OCI-M2 (cell line): Measurements from ENCODE around the gene EFCC1.
A peak's percentile ranks its signal among the peaks of the same experiment; 100 is the strongest.

ENCODE experiments used
- DNase-seq: peaks from one replicate; lab custom pipeline; 2025; ENCODE audit not compliant: unreplicated experiment; lab: John Stamatoyannopoulos, UW

Gene EFCC1

GRCh38 chr3:129013491-129013891 lies 12.4 kb downstream of the EFCC1 start:
- no peak for DNase-seq

DNA sequence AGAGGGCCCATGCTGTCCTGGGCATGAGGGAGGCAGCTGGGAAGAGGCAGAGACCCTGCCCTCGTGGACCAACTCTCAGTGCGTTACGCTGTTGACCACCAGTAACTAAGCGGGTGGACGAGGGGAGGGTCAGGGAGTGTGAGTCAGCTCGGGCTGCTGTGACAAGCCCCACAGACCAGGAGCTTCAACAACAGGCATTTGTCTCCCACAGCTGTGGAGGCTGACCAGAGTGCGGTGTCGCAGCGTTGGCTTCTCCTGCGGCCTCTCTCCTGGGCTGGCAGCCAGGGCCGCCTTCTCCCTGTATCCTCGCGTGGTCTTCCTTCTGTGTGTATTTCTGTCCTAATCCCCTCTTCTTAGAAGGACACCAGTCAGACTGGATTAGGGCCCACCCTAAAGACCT lies 13.0 kb downstream of the EFCC1 start:
- DNase-seq, result no peak

DNA sequence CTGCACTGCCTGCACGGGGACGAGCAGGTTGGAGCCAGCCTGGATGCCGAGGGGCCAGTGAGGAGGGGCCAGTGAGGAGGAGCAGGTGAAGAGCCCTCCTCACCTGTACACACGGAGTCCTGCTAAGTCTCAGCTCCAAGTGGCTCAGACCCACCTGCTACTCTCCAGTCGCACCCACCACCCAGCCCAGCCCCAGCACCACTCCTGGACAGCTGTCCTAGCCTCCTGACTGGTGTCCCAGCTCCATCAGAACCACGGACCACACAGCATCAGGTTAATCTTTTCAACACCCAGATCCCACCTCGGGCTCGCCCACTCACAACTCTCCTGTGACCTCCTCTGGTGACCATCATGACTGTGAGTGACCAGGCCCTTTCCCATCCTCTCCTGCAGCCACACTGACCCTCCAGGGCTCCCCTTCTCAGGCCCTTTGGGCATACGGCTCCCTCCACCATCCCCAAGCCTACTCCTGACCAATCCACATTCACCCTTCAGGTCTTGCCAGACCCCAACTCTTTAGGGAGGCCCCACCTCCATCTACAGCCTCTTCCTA lies 13.8 kb downstream of the EFCC1 start:
- no peak for DNase-seq

DNA sequence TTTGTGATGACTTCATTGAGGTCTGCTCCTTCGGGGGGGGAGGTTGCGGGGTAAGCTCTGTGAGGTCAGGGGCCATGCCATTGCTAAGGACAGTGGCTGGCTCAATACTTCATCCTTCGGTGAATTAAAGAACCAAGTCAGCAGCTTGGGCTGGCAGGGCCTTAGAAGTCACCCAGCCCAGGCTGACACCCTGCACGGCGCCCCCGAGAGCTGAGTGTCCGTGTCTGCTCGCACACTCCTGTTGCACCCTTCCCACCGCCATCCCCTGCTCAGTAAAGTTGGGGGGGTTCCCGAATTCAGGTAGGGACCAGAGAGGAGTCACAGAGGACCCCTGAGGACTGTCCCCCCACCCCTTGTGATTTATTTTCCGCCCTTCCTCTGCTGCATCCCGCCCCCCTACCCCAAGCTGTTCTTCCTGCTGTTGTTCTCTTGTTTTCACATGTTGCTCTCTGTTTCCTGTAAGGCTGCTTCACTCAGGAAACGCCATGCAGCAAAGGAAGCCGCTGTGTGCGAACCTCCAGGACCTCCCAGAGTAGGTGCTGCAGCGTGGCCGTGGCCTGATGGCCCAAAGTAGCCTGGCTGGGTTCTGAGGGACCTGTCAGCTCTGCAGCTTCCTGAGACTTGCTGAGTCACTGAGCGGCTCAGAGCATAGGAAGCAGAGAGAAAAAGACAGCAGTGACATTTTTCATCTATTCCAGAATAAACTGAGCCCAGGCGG lies 14.4 kb downstream of the EFCC1 start:
- no peak for DNase-seq

DNA sequence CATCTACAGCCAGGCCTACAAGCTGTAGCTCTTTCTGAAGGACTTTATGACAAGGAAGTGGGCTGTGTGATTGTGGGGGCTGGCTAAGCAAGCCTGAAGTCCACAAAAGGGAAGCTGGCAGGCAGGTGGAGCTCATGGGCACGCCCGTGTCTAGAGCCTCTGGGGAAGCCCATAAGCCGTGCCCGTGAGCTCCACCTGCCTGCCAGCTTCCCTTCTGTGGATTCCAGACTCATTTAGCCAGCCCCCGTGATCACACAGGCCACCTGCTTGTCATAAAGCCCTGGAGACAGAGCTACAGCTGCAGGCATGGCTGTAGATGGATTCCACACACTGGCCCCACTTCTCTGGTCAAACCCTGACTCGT lies 15.2 kb downstream of the EFCC1 start:
- DNase-seq, result no peak

DNA sequence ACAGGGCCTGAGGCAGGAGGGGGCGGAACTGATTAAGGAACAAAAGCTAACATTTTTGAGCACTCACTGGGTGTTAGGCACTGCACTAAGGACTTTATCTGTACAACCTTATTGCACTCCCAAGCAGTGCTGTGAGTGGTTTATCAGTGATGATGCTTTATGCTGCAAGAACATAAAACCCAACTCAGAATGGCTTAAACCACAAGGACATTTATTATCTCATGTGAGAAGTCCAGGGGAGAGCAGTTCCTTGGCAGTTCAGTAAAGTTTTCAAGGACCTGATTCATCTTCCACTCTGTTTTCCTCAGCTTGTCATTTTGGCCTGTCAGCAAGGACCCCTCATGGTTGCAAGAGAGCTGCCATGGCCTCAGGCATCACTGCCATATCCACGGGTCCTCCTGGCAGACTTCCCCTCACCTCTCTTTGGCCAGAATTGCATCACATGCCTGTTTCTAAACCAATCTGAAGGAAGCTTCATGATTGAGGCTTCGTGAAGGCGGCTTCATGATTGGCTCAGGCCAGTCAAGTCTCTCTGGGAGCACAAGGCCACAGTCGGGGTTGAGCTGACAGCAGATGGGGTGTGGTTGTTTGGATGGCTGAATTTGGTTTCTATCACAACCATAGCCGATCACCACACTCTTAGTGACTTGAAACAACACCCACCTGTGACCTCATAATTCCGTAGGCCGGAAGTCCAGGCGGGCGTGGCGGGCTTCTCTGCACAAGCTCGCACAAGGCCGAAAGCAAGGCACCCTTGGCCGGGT lies 15.8 kb downstream of the EFCC1 start:
- DNase-seq, result peak; percentile 67

DNA sequence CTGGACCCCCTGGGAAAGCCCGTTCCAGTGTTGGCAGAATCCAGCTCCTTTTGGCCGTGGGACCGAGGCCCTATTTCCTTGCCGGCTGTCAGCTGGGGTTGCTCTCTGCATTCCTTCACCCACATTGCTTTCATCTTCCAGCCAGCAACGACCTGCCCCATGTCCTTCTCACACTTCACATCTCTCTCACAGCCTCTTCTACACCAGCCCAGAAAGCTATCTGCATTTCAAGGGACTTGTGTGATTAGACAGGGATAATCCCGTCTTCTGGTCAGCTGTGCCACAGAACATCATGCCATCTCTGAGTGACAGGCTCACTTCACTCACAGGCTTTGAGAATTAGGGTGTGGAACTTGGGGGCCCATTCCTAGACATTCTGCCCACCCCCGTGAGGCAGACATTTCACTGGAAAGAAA lies 16.4 kb downstream of the EFCC1 start:
- no peak for DNase-seq

DNA sequence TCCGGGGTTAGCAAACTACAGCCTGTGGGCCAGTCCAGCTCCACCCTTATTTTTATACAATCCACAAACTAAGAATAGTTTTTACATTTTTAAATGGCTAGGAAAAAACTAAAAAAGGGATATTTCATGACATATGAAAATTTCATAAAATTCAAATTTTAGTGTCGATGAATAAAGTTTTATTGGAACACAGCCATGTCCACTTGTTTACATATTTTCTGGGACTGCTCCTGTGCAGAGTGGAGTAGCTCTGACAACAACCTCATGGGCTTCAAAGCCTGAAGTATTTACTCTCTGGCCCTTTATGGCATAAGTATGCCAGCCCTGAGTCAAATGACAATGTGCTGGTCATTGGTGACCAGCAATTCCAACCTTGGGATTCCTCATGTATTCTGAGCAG lies 17.2 kb downstream of the EFCC1 start:
- no peak for DNase-seq

DNA sequence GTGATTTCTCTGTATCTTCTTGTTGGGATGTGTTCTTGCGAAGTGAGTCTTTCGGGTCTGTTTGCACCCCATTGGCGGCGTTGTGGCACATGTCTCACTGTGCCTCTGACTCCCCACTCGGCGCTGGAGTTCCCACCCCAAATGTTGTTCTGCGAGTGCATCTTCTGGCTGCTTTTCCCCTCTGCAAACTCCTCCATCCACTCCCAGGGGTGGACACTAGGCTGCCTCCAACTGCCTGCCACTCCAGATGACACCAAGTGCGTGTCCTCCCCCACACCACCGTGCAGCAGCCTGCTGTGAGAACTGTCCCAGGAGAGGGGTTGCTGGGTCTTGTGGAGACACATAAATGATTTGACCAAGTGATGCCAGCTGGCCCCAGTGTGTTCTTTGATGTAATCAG lies 17.6 kb downstream of the EFCC1 start:
- DNase-seq, result no peak

DNA sequence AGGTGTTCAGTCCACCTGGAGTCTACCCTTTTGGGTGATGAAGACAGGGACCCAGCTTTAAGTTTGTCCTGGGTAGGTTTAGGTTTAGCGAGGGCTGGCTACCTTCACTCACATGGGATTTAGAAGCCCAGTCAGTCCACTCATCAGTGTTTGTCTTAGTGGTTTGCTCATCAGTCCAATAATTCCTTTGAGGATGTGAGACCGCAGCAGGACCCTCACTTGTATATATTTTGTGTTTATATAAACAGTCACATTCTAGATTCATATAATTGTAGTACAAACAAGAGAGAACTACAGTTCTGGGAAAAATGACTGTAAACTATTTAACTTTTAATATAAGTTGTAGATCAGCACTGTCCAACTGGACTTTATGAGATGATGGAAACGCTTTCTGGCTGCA lies 18.2 kb downstream of the EFCC1 start:
- no peak for DNase-seq

DNA sequence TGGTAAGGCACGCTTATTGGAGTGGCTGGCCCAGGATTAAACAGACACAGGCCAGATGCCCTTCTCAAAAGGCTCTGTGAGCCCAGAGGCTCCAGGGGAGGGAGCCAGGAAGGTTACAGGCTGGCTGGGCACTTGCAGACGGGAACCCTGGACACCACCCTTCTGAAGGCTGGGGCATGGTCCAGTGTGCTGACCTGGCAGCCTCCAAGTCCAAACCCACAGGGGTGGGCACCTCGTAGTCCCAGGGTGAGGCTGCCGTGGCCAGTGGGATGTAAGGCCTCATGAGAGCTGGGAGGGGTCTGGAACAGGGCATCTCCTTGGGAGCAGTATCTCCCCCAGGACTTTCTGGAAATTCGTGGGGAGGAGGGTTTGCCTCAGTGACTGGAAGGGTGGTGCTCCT lies 19.6 kb downstream of the EFCC1 start:
- no peak for DNase-seq

DNA sequence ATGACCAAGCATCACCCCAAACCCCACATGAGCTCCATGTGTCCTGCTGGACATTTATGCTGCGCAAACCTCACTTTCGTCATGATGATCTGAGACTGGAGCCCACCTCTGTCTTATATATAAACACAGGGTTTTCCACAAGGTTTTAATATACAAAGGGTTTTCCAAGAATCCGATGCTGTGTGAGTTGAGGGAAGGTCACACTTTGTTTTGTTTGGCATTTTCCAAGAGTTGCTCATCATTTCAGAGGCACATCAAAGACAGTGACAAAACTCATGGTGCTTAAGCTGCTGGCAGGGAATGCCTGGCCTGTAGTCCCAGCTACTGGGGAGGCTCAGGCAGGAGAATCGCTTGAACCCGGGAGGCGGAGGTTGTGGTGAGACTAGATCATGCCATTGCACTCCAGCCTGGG lies 20.0 kb downstream of the EFCC1 start:
- DNase-seq, result no peak

GRCh38 chr3:129022114-129023007 lies 21.3 kb downstream of the EFCC1 start:
- no peak for DNase-seq

DNA sequence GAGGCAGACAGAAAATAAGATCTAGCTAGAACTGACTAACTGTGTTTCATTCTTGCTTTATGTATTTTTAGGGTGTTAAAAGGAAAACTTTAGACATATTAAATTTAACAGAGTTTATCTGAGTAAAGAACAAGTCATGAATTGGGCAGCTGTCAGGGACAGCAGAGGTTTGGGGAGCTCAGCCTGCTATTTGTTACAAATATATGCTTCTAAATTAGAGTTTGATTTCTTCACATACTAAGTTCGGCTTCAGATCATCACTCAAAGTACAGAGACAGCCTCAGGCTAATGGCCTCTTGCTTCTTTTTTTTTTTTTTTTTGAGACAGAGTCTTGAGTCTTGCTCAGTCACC lies 21.9 kb downstream of the EFCC1 start:
- no peak for DNase-seq

GRCh38 chr3:129023909-129024308 lies 22.8 kb downstream of the EFCC1 start:
- DNase-seq, result no peak

DNA sequence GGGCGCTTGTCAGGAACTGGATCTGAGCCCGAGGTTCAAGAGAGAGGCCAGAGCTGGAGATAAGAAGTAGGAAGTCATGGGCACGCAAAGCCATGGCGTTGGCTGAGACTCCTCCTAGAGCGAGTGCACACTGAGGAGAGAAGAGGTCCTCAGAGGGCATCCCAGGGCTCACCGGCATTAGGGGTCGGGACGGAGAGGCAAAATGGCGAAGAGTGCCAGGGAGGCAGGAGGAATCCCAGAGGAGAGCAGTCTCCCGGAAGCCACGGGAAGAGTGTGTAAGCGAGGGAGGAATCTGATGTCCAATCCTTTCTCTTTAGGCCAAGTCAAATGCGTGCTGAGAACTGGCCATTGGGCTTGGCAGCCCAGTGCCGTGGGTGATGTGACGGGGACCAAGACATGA lies 24.0 kb downstream of the EFCC1 start:
- no peak for DNase-seq

DNA sequence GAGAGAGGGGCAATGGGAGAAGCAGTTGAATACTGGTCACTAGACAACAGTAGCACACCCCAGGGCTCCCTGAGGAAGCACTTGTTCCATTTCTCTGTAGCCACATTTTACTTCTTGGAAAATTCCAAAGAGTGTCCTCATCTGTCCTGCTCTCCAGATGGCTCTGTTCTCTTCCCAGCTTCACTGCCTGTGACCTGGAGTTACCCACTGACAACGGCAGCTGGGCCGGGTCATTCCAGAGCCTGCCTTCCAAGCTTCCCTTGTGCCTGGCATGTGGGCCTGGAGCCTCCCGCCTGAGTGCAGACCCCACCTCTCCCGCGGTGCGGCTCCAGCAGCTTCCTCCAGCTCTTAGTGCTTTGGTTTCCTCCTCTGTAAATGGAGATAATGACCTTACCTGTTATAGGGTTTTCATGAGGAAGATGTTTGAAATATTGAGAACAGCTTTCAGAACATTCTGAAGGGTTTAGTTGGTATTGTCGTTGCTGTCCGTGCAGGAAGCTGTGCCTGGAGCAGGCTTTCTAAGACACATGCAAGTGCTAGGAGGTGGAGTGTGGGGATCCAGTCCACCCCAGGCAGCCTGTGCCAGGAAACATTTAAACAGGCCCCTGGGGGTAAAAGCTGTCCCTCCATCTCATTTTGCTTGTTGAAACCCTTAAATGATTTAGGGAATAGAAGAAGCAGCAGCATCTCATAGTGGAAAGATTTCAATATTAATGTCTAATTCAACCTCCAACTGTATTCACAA lies 24.8 kb downstream of the EFCC1 start:
- DNase-seq, result no peak

- DNase-seq, result peak; percentile 52
These were observed 25.8 kb downstream of the EFCC1 start for GRCh38 chr3:129026728-129027543.

- DNase-seq, result no peak
These were observed 26.4 kb downstream of the EFCC1 start for GRCh38 chr3:129027544-129027880.

DNA sequence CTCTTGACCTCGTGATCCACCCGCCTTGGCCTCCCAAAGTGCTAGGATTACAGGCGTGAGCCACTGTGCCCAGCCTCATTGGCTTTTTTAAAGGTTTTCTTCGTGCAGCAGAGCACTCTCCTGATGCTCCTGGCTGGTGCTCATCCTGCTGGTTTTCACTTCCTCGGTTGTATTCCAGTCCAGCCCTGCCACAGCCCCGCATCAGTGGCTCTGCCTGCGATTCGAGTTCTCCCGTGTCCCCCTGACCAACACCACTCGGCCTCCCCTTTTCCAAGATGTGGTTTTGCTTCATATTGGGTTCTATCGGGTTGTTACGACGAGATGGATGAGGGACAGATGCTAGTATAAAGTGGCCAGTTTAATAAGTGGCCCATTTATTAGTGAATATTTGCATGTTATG lies 27.8 kb downstream of the EFCC1 start:
- DNase-seq, result no peak
